CD14-positive monocyte (primary cell): ENCODE results near the gene AMER3. TPM values are rescaled to one million over a fixed set of nuclear protein-coding genes. Genes with fewer than 3 reads are reported as not detected.

Experiments
- DNase-seq, 3 donors: peaks; one replicate each; pipeline ENCODE4 v3.0.0-alpha.2; 2011 to 2022
- H2AFZ ChIP-seq: 2 replicates; pipeline ENCODE4 v1.6.0; 2012; ENCODE audit warnings: mild to moderate bottlenecking, low read depth, low read length, inconsistent platforms; ENCODE audit not compliant: insufficient read depth, poor library complexity, severe bottlenecking
- H3K27ac ChIP-seq, 2 donors: 1 replicate in 1 of 2; 2 replicates in 1 of 2; pipeline ENCODE4 v1.5.1; 2012 to 2013; ENCODE audit warnings: low read length in 2 of 2, control low read depth in 1 of 2, inconsistent platforms in 1 of 2, low read depth in 1 of 2, mild to moderate bottlenecking in 1 of 2
- H3K27me3 ChIP-seq, 2 donors: one replicate each; pipeline versions ENCODE4 v1.6.0 to v1.6.1; 2011 to 2013; ENCODE audit warnings: low read length in 2 of 2; ENCODE audit not compliant: control insufficient read depth in 2 of 2, insufficient read depth in 2 of 2
- H3K36me3 ChIP-seq, 2 donors: replicated peaks in 1 of 2; 1 replicate in 1 of 2; 2 replicates in 1 of 2; pipeline versions ENCODE4 v1.5.1 to v1.6.1; 2012 to 2013; ENCODE audit warnings: low read length in 2 of 2, control low read depth in 1 of 2, inconsistent platforms in 1 of 2, mild to moderate bottlenecking in 1 of 2; ENCODE audit not compliant: insufficient read depth in 2 of 2, control insufficient read depth in 1 of 2
- H3K4me1 ChIP-seq, 2 donors: 1 replicate in 1 of 2; 2 replicates in 1 of 2; pipeline versions ENCODE4 v1.5.1 to v1.6.1; 2012 to 2013; ENCODE audit warnings: low read length in 2 of 2, control low read depth in 1 of 2, inconsistent platforms in 1 of 2, mild to moderate bottlenecking in 1 of 2, moderate library complexity in 1 of 2; ENCODE audit not compliant: insufficient read depth in 2 of 2, control insufficient read depth in 1 of 2
- H3K4me2 ChIP-seq: replicated peaks from 2 replicates; pipeline ENCODE3; 2012; ENCODE audit warnings: low read length, moderate library complexity, mild to moderate bottlenecking; ENCODE audit not compliant: poor library complexity, severe bottlenecking; ENCODE audit errors: extremely low read depth
- H3K4me3 ChIP-seq, 3 experiments: fragments of 200-600 bp in 1 of 3; sonication (generic) in 1 of 3; replicated peaks in 1 of 3; 1 replicate in 2 of 3; 2 replicates in 1 of 3; pipeline ENCODE4 v1.5.1; 2011 to 2013; ENCODE audit warnings: low read length in 3 of 3, mild to moderate bottlenecking in 3 of 3, control low read depth in 2 of 3, low read depth in 2 of 3, inconsistent platforms in 1 of 3, moderate library complexity in 1 of 3
- H3K79me2 ChIP-seq: 2 replicates; pipeline ENCODE4 v1.6.0; 2012; ENCODE audit warnings: mild to moderate bottlenecking, control low read depth, inconsistent platforms, low read length, moderate library complexity; ENCODE audit not compliant: insufficient read depth
- H3K9ac ChIP-seq: 2 replicates; pipeline ENCODE4 v1.6.0; 2017; ENCODE audit warnings: low read length, mild to moderate bottlenecking; ENCODE audit not compliant: insufficient read depth, poor library complexity, severe bottlenecking
- H3K9me3 ChIP-seq, 2 donors: replicated peaks in 1 of 2; 1 replicate in 1 of 2; 2 replicates in 1 of 2; pipeline versions ENCODE4 v1.5.1 to v1.6.1; 2012 to 2013; ENCODE audit warnings: low read length in 2 of 2, control low read depth in 1 of 2; ENCODE audit not compliant: control insufficient read depth in 1 of 2, insufficient read depth in 1 of 2
- H4K20me1 ChIP-seq: 2 replicates; pipeline ENCODE4 v1.6.0; 2012; ENCODE audit warnings: mild to moderate bottlenecking, low read length, control low read depth, moderate library complexity; ENCODE audit not compliant: insufficient read depth
- H3K27ac Mint-ChIP-seq, 7 donors: one replicate each; pipeline ENCODE4 v1.8.0; 2020; ENCODE audit warnings: mild to moderate bottlenecking in 7 of 7, mixed read lengths in 7 of 7, moderate library complexity in 6 of 7, inconsistent platforms in 2 of 7
- H3K27me3 Mint-ChIP-seq, 3 donors: one replicate each; pipeline ENCODE4 v1.8.0; 2021 to 2022; ENCODE audit warnings: low read depth in 3 of 3, mild to moderate bottlenecking in 3 of 3, mixed read lengths in 3 of 3, moderate library complexity in 3 of 3, inconsistent platforms in 1 of 3
- H3K36me3 Mint-ChIP-seq, 2 donors: one replicate each; pipeline ENCODE4 v1.8.0; 2020; ENCODE audit warnings: mixed read lengths in 2 of 2, inconsistent platforms in 1 of 2, mild to moderate bottlenecking in 1 of 2
- H3K4me1 Mint-ChIP-seq: one replicate; pipeline ENCODE4 v1.8.0; 2020; ENCODE audit warnings: mild to moderate bottlenecking, mixed read lengths
- H3K4me3 Mint-ChIP-seq, 2 donors: one replicate each; pipeline ENCODE4 v1.8.0; 2020; ENCODE audit warnings: mild to moderate bottlenecking in 2 of 2, mixed read lengths in 2 of 2, moderate library complexity in 1 of 2
- H3K9me3 Mint-ChIP-seq, 7 donors: one replicate each; pipeline ENCODE4 v1.8.0; 2020 to 2022; ENCODE audit warnings: mixed read lengths in 7 of 7, mild to moderate bottlenecking in 6 of 7, moderate library complexity in 6 of 7, inconsistent platforms in 2 of 7
- WGBS: methylation state at CpG from one replicate; pipeline ENCODE4 v1.1.5; 2013; ENCODE audit warnings: missing lambda C conversion rate; ENCODE audit not compliant: insufficient coverage; 5-methylcytosine and 5-hydroxymethylcytosine counted together
- intact Hi-C, 2 donors: fragments of 100-400 bp; cut with micrococcal nuclease; formaldehyde crosslinking; loops; one replicate each; pipeline versions ENCODE4 v1.15.0 to v1.15.1; 2023
- polyA plus RNA-seq, 3 donors: library from polyadenylated mRNA; depleted of rRNA in 1 of 3; unstranded in 2 of 3; stranded (reverse) in 1 of 3; fragments of 300-500 nt in 2 of 3; fragments of >200 nt in 1 of 3; fragmentation: Illumina TruSeq in 2 of 3; gene quantifications; 1 replicate in 2 of 3; 2 replicates in 1 of 3; pipeline ENCODE4 v1.2.3, GENCODE V29; 2012 to 2021
- TF ChIP-seq, protein P1 (sequence below): fragments of 200-600 bp; IDR thresholded peaks from one replicate; pipeline ENCODE4 v1.8.0; 2022; ENCODE audit warnings: antibody characterized with exemption, mild to moderate bottlenecking

The AMER3 gene
- polyA plus RNA-seq, 3 donors: not detected

DNA sequence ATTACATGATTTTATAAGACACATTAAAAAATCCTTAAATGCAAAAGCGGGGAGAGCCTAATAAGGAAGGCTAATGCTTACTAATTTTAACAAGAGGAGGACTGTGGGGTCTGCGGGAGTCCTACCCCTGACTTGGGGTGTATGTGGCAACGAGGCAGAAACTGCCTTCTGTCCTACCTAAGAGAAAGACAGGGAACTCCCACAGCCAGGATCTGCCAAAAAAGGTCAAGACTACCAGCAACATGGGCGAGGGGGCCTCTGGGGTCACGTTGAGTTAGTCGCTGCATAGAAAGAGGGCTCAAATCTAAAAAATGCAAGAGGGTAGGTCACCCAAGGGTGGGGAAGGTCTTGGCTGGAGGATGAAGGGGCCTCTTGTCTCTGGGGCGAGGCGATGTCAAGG, 529 bp upstream of the AMER3 start:
- intact Hi-C loops: no loop called here
- H4K20me1 ChIP-seq: no peaks in the 10 kb centered on the region
- H3K4me1 Mint-ChIP-seq: no peaks in the 10 kb centered on the region
- H3K27me3 ChIP-seq: peaks cover 15 to 39% of the 10 kb centered on the region in 2 donors
- peak overlapping the region in 1 of 2 donors; percentile 68 for H3K4me3 Mint-ChIP-seq
- no peak overlapping the region for H3K4me2 ChIP-seq
- no peak overlapping the region for H2AFZ ChIP-seq
- peak overlapping the region in 1 of 7 donors; percentile 8 for H3K27ac Mint-ChIP-seq
- H3K9me3 Mint-ChIP-seq: peaks cover 0 to 7% (median 0%) of the 10 kb centered on the region in 7 donors
- peaks cover 38 to 51% (median 40%) of the 10 kb centered on the region in 3 donors for H3K27me3 Mint-ChIP-seq
- no peak overlapping the region for H3K27ac ChIP-seq
- H3K36me3 Mint-ChIP-seq: no peaks in the 10 kb centered on the region
- TF ChIP-seq, protein P1, sequence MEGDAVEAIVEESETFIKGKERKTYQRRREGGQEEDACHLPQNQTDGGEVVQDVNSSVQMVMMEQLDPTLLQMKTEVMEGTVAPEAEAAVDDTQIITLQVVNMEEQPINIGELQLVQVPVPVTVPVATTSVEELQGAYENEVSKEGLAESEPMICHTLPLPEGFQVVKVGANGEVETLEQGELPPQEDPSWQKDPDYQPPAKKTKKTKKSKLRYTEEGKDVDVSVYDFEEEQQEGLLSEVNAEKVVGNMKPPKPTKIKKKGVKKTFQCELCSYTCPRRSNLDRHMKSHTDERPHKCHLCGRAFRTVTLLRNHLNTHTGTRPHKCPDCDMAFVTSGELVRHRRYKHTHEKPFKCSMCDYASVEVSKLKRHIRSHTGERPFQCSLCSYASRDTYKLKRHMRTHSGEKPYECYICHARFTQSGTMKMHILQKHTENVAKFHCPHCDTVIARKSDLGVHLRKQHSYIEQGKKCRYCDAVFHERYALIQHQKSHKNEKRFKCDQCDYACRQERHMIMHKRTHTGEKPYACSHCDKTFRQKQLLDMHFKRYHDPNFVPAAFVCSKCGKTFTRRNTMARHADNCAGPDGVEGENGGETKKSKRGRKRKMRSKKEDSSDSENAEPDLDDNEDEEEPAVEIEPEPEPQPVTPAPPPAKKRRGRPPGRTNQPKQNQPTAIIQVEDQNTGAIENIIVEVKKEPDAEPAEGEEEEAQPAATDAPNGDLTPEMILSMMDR: no peak
- 24% methylated on average over 5 of the region's 8 CpGs for WGBS
- no peaks in the 10 kb centered on the region for H3K79me2 ChIP-seq
- no peak overlapping the region for H3K4me3 ChIP-seq
- H3K36me3 ChIP-seq: no peaks in the 10 kb centered on the region
- peaks cover 0 to 4% of the 10 kb centered on the region in 2 donors for H3K9me3 ChIP-seq
- no peak overlapping the region for H3K9ac ChIP-seq
- H3K4me1 ChIP-seq: no peaks in the 10 kb centered on the region
- no peak for DNase-seq

DNA sequence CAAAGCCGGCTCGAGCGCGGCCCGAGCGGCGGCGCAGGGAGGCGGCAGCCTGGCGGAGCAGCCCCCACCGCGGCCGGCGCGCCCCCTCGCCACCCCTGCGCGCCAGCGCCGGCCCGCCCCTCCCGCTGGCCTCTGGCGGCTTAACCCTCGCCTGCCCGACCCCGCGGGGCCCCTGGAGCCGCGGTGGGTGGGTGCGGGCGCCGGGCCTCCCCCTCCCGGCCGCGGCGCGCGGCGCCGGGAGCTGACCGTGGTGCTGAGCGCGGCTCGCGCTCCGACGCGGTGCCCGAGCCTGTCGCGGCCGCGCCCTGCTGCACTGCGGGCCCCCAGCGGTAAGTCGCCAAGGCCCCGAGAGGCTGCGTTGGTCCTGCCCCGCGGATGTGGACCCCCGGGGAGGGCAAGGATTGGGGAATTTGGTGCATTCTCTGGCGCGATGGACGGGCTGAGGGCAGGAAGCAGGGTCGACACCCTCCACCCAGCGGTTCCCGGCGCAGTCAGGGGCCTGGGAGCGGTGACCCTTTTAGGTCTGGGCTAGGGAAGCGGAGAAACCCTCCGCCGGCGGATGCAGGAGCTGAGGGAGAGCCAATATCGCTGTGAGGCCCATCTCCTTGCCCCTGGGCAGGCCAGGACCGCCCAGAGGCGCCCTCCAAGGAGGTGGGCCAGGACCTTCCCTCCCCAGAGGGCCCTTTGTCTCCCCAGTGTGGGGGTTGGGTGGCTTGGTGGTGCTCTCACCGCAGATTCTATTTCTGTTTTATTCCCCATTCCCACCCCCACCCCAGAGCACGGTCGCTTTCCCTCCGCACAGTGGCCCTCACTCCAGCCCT, 923 bp downstream of the AMER3 start:
- H3K4me3 ChIP-seq: no peak overlapping the region
- no peaks in the 10 kb centered on the region for H3K36me3 ChIP-seq
- Mint-ChIP-seq H3K36me3 (no peaks in the 10 kb centered on the region), H3K27me3 (peaks cover 38 to 48% (median 41%) of the 10 kb centered on the region in 3 donors), H3K27ac (no peak overlapping the region), H3K9me3 (peaks cover 0 to 7% (median 1%) of the 10 kb centered on the region in 7 donors), H3K4me1 (no peaks in the 10 kb centered on the region), H3K4me3 (peak overlapping the region in 1 of 2 donors; percentile 79)
- peaks cover 15 to 39% of the 10 kb centered on the region in 2 donors for H3K27me3 ChIP-seq
- H4K20me1 ChIP-seq: no peaks in the 10 kb centered on the region
- 2% methylated on average over 72 of the region's 80 CpGs for WGBS
- no peak overlapping the region for H2AFZ ChIP-seq
- TF ChIP-seq, protein P1: no peak
- no peaks in the 10 kb centered on the region for H3K4me1 ChIP-seq
- no peak for DNase-seq
- no peaks in the 10 kb centered on the region for H3K79me2 ChIP-seq
- no peak overlapping the region for H3K4me2 ChIP-seq
- peaks cover 0 to 4% of the 10 kb centered on the region in 2 donors for H3K9me3 ChIP-seq
- H3K9ac ChIP-seq: no peak overlapping the region
- intact Hi-C loops: no loop called here
- no peak overlapping the region for H3K27ac ChIP-seq
